8988T (cell line): ENCODE measurements around the gene IQGAP1.
"Not testable (repeated sequence)": the region's sequence is repeated elsewhere in the genome, so short reads cannot be mapped to it uniquely, and the experiment has no call there.

ENCODE experiments used
- DNase-seq: peaks from one replicate; pipeline ENCODE4 v3.0.0; 2011

Gene IQGAP1

GRCh38 chr15:90387534-90388461 lies at the start of gene IQGAP1:
Gene IQGAP1, plus strand, starts transcription at chr15:90388242. Its CDS starts 100 bp downstream, at chr15:90388342.
- DNase-seq, result peak; percentile 63

GRCh38 chr15:90338532-90338931 lies 49.5 kb upstream of the IQGAP1 start:
- DNase-seq, result no peak

GRCh38 chr15:90340345-90340744 lies 47.7 kb upstream of the IQGAP1 start:
- no peak for DNase-seq

- DNase-seq, result no peak
These were observed 44.7 kb upstream of the IQGAP1 start for GRCh38 chr15:90343302-90343790.

- no peak for DNase-seq
These were observed 43.4 kb upstream of the IQGAP1 start for GRCh38 chr15:90344662-90345061.

- DNase-seq, result no peak
These were observed 42.2 kb upstream of the IQGAP1 start for GRCh38 chr15:90345857-90346256.

GRCh38 chr15:90347431-90348065 lies 40.5 kb upstream of the IQGAP1 start:
- DNase-seq, result not testable (repeated sequence)

GRCh38 chr15:90348456-90348855 lies 39.6 kb upstream of the IQGAP1 start:
- DNase-seq, result no peak

- DNase-seq, result no peak
These were observed 39.0 kb upstream of the IQGAP1 start for GRCh38 chr15:90349072-90349471.

- no peak for DNase-seq
These were observed 38.2 kb upstream of the IQGAP1 start for GRCh38 chr15:90349821-90350220.

GRCh38 chr15:90351479-90352106 lies 36.4 kb upstream of the IQGAP1 start:
- no peak for DNase-seq

GRCh38 chr15:90352107-90352893 lies 35.7 kb upstream of the IQGAP1 start, which contains the start of gene ZNF774:
Gene ZNF774, plus strand, starts transcription at chr15:90352284. Its CDS starts 2,377 bp downstream, at chr15:90354661.
- DNase-seq, result peak; percentile 89

GRCh38 chr15:90354986-90355385 lies 33.1 kb upstream of the IQGAP1 start:
- no peak for DNase-seq

- DNase-seq, result no peak
These were observed 29.7 kb upstream of the IQGAP1 start for GRCh38 chr15:90358124-90359033.

GRCh38 chr15:90360746-90361145 lies 27.3 kb upstream of the IQGAP1 start:
- no peak for DNase-seq

GRCh38 chr15:90362936-90363212 lies 25.2 kb upstream of the IQGAP1 start:
- DNase-seq, result no peak

- DNase-seq, result no peak
These were observed 23.8 kb upstream of the IQGAP1 start for GRCh38 chr15:90364251-90364650.

- no peak for DNase-seq
These were observed 22.5 kb upstream of the IQGAP1 start for GRCh38 chr15:90365414-90366055.

GRCh38 chr15:90367576-90367975 lies 20.5 kb upstream of the IQGAP1 start:
- DNase-seq, result no peak

- no peak for DNase-seq
These were observed 13.0 kb upstream of the IQGAP1 start for GRCh38 chr15:90375071-90375470.

GRCh38 chr15:90376789-90377188 lies 11.3 kb upstream of the IQGAP1 start:
- DNase-seq, result no peak
